Bronchial epithelial cell (primary cell): ENCODE measurements around the gene SNX9. TPM values are rescaled to one million over a fixed set of nuclear protein-coding genes. Genes with fewer than 3 reads are reported as not detected.
A peak's percentile ranks its signal among the peaks of the same experiment; 100 is the strongest.

Experiments used
- DNase-seq: peaks from one replicate; pipeline ENCODE4 v3.0.0-alpha.2; 2010; ENCODE audit warnings: low read depth
- FAIRE-seq: peaks from 2 replicates; lab custom pipeline; 2011; peaks lifted over from hg19 to GRCh38; lab: Jason Lieb, UNC
- H3K27me3 ChIP-seq: 2 replicates; pipeline ENCODE4 v1.5.1; 2011; ENCODE audit warnings: low read length; ENCODE audit not compliant: control insufficient read depth, insufficient read depth
- H3K36me3 ChIP-seq: 2 replicates; pipeline ENCODE4 v1.5.1; 2011; ENCODE audit warnings: low read length; ENCODE audit not compliant: control insufficient read depth, insufficient read depth
- H3K4me3 ChIP-seq: 2 replicates; pipeline ENCODE4 v1.5.1; 2011; ENCODE audit warnings: mild to moderate bottlenecking, low read depth, low read length, control low read depth
- CTCF ChIP-seq: IDR thresholded peaks from 2 replicates; pipeline ENCODE4 v1.5.1; 2011; ENCODE audit warnings: mild to moderate bottlenecking, moderate library complexity, low read length, control low read depth, inconsistent platforms; ENCODE audit not compliant: insufficient read depth, severe bottlenecking
- total RNA-seq: library from RNA; depleted of rRNA; stranded (reverse); fragments of >200 nt; gene quantifications from 2 replicates; pipeline ENCODE4 v1.2.1, GENCODE V29; 2014

Gene SNX9
- total RNA-seq, 1 donor from 2014 or later = 26.6 TPM

- Histone ChIP-seq H3K36me3 (no peaks in the 10 kb centered on the region), H3K4me3 (peak overlapping the region; percentile 95), H3K27me3 (peaks cover 1% of the 10 kb centered on the region)
- FAIRE-seq = no peak
- DNase-seq = no peak
- TF ChIP-seq CTCF = no peak
Observed at GRCh38 chr6:157981132-157981394, 158.0 kb downstream of the SNX9 start.

- peak; percentile 51 for TF ChIP-seq CTCF
- peak; percentile 45 for DNase-seq
- no peaks in the 10 kb centered on the region for H3K36me3 ChIP-seq
- H3K27me3 ChIP-seq = peaks cover 1% of the 10 kb centered on the region
- FAIRE-seq = no peak
- H3K4me3 ChIP-seq = peak within 1 kb of the TSS; percentile 95
Observed at GRCh38 chr6:157981395-157982101, 158.5 kb downstream of the SNX9 start, which contains the start of gene SYNJ2. Gene SYNJ2, plus strand, starts transcription at chr6:157981863. Its CDS starts 99 bp downstream, at chr6:157981962.

GRCh38 chr6:157982102-157982562 is 159.1 kb downstream of the SNX9 start:
- DNase-seq (no peak), FAIRE-seq (no peak)
- Histone ChIP-seq H3K36me3 (no peaks in the 10 kb centered on the region), H3K27me3 (peaks cover 1% of the 10 kb centered on the region), H3K4me3 (peak overlapping the region; percentile 95)
- TF ChIP-seq CTCF = no peak

GRCh38 chr6:157982563-157983405 is 159.7 kb downstream of the SNX9 start:
- DNase-seq = no peak
- H3K4me3 ChIP-seq = peak overlapping the region; percentile 95
- no peak for TF ChIP-seq CTCF
- H3K36me3 ChIP-seq = no peaks in the 10 kb centered on the region
- FAIRE-seq = no peak
- H3K27me3 ChIP-seq = peaks cover 1% of the 10 kb centered on the region

- DNase-seq (no peak), FAIRE-seq (no peak)
- H3K4me3 ChIP-seq = no peak overlapping the region
Observed at GRCh38 chr6:157983406-157984119, 160.5 kb downstream of the SNX9 start.

More at GRCh38 chr6:157983406-157984119, 160.5 kb downstream of the SNX9 start:
- H3K27me3 ChIP-seq = peaks cover 1% of the 10 kb centered on the region
- TF ChIP-seq CTCF = no peak
- no peaks in the 10 kb centered on the region for H3K36me3 ChIP-seq
